ENCODE data around the gene NECAB2.

DNA sequence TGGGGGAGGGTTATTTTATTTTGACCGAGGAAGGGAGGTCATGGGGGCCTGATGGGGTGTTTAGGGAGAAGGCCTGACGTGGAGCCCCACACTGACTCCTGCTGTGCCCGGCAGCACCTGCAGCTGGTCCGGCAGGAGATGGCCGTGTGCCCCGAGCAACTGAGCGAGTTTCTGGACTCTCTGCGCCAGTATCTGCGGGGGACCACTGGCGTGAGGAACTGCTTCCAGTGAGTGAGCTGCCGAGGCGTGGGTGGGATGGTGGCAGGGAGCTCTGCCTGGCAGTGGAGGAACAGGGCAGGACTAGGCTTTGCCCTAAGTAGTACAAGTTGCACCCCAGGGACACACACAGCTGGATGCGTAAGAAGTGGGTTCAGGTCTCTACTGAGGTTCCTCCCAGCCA is 30.0 kb downstream of the NECAB2 start:
- TF ChIP-seq, protein P1, sequence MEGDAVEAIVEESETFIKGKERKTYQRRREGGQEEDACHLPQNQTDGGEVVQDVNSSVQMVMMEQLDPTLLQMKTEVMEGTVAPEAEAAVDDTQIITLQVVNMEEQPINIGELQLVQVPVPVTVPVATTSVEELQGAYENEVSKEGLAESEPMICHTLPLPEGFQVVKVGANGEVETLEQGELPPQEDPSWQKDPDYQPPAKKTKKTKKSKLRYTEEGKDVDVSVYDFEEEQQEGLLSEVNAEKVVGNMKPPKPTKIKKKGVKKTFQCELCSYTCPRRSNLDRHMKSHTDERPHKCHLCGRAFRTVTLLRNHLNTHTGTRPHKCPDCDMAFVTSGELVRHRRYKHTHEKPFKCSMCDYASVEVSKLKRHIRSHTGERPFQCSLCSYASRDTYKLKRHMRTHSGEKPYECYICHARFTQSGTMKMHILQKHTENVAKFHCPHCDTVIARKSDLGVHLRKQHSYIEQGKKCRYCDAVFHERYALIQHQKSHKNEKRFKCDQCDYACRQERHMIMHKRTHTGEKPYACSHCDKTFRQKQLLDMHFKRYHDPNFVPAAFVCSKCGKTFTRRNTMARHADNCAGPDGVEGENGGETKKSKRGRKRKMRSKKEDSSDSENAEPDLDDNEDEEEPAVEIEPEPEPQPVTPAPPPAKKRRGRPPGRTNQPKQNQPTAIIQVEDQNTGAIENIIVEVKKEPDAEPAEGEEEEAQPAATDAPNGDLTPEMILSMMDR (conservative IDR thresholded peaks at IDR 0.05; ENCODE audit: low read length) = no peak
- TF ChIP-seq EZH2phosphoT487 (IDR thresholded peaks at IDR 0.05; ENCODE audit: borderline replicate concordance) = no peak
